BJ (cell line): Measurements from ENCODE around the gene COL4A1. TPM values are rescaled to one million over a fixed set of nuclear protein-coding genes. Genes with fewer than 3 reads are reported as not detected.

Source experiments
- CTCF ChIA-PET: fragments of 350-600 bp; formaldehyde crosslinking; extraction: SDS; loops from one replicate; lab custom pipeline; 2021; ENCODE audit warnings: antibody characterized with exemption, inconsistent platforms; lab: Yijun Ruan, JAX
- POLR2A ChIA-PET: fragments of 300-600 bp; sonication (Branson Sonifier 250); formaldehyde crosslinking; extraction: SDS; loops from one replicate; lab custom pipeline; 2021; ENCODE audit warnings: antibody characterized with exemption; lab: Charles Lee
- DNase-seq: peaks from one replicate; pipeline ENCODE4 v3.0.0-alpha.2; 2011; ENCODE audit warnings: low read depth
- H3K27me3 ChIP-seq: 2 replicates; pipeline ENCODE4 v1.6.0; 2011; ENCODE audit warnings: low read length; ENCODE audit not compliant: control insufficient read depth, insufficient read depth
- H3K36me3 ChIP-seq: 2 replicates; pipeline ENCODE4 v1.5.1; 2011; ENCODE audit warnings: low read length; ENCODE audit not compliant: control insufficient read depth, insufficient read depth
- H3K4me3 ChIP-seq: 2 replicates; pipeline ENCODE4 v1.5.1; 2011; ENCODE audit warnings: low read depth, mild to moderate bottlenecking, control low read depth, low read length
- CTCF ChIP-seq: IDR thresholded peaks from 2 replicates; pipeline ENCODE4 v1.5.1; 2011; ENCODE audit warnings: low read depth, mild to moderate bottlenecking, control low read depth, inconsistent platforms, low read length, moderate library complexity; ENCODE audit not compliant: insufficient read depth
- polyA plus RNA-seq: library from polyadenylated mRNA; depleted of rRNA; stranded (reverse); fragments of >200 nt; gene quantifications from 2 replicates; pipeline ENCODE4 v1.2.3, GENCODE V29; 2011

COL4A1 gene
- polyA plus RNA-seq, 1 experiment, result 375 TPM

GRCh38 chr13:110211735-110212134 lies 95.2 kb downstream of the COL4A1 start:
- Histone ChIP-seq H3K36me3 (peaks cover 16% of the 10 kb centered on the region), H3K27me3 (no peaks in the 10 kb centered on the region), H3K4me3 (no peak overlapping the region)
- no peak for DNase-seq
- no peak for TF ChIP-seq CTCF
- POLR2A ChIA-PET, result no interaction called here
- CTCF ChIA-PET, result no interaction called here

- H3K27me3 ChIP-seq, result no peaks in the 10 kb centered on the region
- ChIA-PET POLR2A (no interaction called here), CTCF (no interaction called here)
- no peak for DNase-seq
- no peak for TF ChIP-seq CTCF
- no peak overlapping the region for H3K4me3 ChIP-seq
- H3K36me3 ChIP-seq, result peaks cover 21% of the 10 kb centered on the region
Measured at GRCh38 chr13:110211046-110211445, 95.9 kb downstream of the COL4A1 start.

- ChIA-PET CTCF (no interaction called here), POLR2A (no interaction called here)
- Histone ChIP-seq H3K4me3 (no peak overlapping the region), H3K27me3 (no peaks in the 10 kb centered on the region), H3K36me3 (peaks cover 22% of the 10 kb centered on the region)
- no peak for TF ChIP-seq CTCF
- DNase-seq, result no peak
Measured at GRCh38 chr13:110210604-110210985, 96.4 kb downstream of the COL4A1 start.

GRCh38 chr13:110209950-110210603 lies 96.9 kb downstream of the COL4A1 start:
- ChIA-PET CTCF (no interaction called here), POLR2A (no interaction called here)
- H3K27me3 ChIP-seq, result no peaks in the 10 kb centered on the region
- peaks cover 24% of the 10 kb centered on the region for H3K36me3 ChIP-seq
- no peak for TF ChIP-seq CTCF
- no peak for DNase-seq
- no peak overlapping the region for H3K4me3 ChIP-seq

GRCh38 chr13:110208116-110208515 lies 98.8 kb downstream of the COL4A1 start:
- H3K36me3 ChIP-seq, result peaks cover 26% of the 10 kb centered on the region
- H3K27me3 ChIP-seq, result no peaks in the 10 kb centered on the region
- no peak for DNase-seq
- H3K4me3 ChIP-seq, result no peak overlapping the region
- CTCF ChIA-PET, result interaction anchor here (2.1 kb wide), 1 partner anchor 14 kb away, joined by 5 read pairs; no protein-coding TSS in a partner anchor
- POLR2A ChIA-PET, result no interaction called here
- no peak for TF ChIP-seq CTCF
